GM19043 (cell line): ENCODE results near the gene TNFRSF1A.
A peak's percentile ranks its signal among the peaks of the same experiment; 100 is the strongest.
"Not testable (repeated sequence)": the region's sequence is repeated elsewhere in the genome, so short reads cannot be mapped to it uniquely, and the experiment has no call there.

Experiments used
- ATAC-seq: cut with Tn5 transposase; IDR thresholded peaks from one replicate; pipeline ENCODE4 v1.9.1; 2021; ENCODE audit warnings: low read depth; ENCODE audit not compliant: unreplicated experiment

The TNFRSF1A gene

DNA sequence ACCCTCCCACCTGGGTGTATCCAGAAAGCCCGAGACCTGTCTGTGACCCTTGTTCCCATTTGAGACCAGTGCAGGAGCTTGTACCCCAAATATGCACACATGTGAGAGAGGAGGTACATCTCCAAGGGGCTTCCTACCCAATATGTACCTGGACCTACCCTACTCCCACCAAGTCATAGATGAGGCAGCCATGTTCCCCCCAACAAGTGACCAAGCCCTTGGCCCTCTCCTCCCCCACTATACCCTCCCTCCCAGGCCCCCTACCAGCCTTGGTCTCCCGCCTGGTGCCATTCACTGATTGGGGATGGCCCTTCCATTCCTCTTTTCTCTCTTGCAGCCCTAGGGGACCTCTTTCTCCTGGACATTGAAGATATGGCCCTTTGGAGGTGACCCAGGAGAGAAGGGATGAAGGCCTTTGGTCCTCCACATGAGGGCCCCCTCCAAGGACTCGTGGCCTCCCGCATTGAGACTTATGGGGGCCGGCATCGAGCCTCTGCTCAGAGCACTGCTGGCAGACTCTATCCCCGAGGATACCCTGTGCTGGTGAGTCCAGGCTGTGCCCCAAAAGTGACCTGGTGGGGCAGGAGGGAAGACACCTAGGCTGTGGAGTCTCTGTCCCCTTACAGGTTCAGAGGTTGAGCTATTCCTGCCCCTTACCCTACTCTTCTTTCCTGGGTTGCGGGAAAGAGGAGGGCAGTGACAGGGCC, 29.9 kb downstream of the TNFRSF1A start:
- no peak for ATAC-seq

DNA sequence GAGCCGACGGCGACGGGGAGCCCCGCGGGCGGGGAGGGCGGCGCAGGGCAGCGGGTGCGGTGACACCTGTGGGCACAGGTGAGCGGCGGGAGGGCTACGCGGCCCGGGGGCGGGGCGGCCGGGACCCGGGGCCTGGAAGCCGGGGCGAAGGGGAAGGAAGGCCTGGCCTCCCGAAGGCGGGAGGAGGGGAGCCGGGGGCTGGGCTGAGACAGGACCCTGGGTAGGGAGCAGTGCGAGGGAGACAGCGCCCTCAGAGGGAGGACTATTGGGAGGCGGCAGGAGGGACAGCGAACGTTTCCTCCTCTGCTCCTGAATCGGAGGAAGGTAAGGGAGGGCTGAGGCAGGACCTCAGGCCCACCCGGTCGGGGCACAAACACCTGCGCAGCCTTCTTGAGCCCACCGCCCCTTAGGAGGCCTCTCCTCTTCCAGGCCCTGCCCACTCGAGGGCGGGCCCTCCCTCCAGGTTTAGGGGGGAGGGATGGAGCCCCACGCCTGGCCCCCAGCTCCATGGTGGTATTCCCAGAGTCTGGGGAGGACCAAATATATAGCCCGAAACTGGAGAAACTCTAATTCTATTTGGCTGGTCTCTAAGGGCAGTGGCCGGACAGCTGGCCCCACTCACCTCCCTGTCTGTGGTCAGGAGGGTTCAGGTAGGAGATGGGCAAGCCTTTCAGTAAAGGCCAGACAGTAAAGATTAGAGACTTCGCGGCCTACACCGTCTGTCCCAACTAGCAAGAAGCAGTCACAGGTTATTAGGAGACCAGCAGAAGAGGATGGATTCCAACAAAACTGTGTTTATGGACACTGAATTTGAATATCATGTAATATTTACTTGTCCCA, 30.9 kb downstream of the TNFRSF1A start:
- ATAC-seq: no peak

DNA sequence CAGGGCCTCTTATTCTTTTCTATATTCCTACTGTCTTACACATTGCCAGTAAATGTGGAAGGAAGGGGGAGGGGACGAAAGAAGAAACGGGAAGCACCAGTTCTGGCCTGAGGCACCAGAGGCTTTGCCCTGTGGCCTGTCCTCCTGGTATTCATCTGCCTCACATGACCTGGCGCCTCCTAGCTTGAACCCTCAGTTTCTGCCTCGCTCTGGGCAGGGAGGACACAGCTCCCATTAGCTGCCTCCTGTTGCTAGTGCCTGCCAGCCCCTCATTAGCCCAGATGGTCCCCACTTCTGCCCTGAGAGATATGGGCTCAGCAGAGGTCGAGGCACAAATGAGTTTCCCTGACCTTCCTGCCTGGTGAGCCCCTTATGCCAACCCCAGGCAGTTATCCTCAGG, 34.3 kb downstream of the TNFRSF1A start:
- ATAC-seq: no peak

DNA sequence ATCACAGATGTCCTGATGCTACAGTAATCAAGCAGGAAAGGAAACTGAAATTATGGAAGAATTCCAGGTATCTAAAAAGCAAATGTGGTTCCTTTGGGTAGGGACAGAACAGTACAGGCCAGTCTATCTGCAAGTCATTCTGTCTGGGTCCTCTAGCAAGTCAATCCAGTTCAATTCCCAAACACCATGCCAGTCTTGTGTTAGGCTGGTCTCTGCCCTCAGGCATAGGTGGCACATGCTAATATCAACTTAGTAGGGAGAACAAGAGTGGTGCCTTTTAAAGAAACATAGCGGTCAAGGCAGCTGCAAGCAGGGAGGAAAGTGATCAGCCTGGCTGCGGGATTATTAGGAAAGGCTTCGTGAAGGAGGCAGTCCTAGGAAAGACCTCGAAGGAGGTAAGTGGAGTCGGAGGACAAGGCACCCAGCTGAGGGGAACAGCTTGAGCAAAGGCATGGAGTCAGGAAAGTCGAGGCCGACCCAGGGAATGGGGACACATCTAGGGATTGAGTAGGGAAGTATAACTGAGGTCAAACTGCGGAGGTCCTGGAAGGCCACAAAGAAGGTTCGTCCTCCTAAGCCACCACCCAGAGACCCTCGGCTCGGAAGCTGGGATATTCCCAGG, 35.2 kb downstream of the TNFRSF1A start:
- no peak for ATAC-seq

DNA sequence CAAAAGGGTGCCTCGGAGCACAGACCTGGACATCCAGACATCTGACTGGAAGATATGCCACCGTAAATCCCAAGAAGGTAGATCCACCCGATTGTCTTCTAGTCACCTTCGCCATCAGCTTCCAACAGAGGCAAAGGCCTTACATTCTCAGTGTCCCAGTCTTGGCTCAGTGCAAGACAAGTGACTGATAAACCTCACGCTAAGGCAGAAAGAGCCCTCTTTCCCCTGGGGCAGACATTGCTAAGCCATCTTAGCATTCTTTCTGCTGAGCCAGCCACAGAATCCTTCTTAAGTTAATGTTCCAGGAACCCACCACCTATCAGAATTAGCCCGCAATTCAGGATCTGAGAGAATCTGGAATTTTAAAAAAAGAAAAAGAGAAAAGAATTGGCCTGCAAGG, 35.7 kb downstream of the TNFRSF1A start:
- no peak for ATAC-seq

DNA sequence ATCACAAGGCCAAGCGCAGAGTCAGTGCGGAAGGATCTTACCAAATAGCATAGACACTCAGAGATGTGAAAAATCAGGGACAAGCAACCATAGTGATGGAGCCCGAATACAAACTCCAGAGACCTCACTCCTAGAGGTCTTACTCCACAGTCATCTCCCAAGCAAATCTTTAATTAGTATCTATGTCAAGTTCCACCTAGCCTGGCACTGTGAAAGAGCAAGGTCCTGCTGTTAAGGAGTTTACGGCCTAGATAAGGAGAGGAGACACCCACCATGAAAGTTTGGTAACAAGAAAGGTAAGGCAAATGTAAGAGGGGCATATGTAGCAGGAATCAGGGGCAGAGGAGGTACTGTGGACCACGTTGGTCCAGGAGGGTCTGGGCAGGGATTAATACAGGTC, 38.8 kb downstream of the TNFRSF1A start:
- ATAC-seq: no peak

DNA sequence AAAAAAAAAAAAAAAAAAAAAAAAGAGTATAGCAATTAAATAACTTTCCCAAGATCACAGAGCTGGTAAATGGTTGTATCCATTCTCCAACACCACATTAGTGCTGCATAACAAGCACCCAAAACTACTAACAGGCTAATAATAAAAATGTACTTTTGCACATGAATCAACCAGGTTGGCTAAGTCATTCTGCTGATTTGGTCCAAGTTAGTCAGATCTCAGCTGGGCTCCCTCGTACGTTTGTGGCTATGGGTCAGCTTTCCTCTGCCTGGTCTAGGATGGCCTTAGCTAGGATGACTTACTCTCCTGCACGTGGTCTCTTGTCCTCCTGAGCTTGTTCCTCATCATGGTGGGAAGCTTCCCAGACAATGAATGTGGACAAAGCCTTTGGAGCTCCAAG, 39.3 kb downstream of the TNFRSF1A start:
- ATAC-seq: no peak

DNA sequence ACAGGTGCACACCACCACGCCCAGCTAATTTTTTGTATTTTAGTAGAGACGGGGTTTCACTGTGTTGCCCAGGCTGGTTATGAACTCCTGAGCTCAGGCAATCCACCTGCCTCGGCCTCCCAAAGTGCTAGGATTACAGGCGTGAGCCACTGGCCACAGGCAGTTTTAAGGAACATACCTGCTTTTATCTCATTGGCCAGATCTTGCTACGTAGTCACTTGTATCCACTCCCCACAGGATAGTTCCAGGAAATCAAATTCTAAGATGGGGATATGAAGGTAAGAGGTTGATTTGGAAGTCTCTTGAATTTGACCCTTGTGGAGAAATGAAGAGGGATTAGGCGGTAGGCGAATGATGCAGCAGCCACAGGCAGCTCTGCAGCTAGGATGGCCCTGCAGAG, 40.2 kb downstream of the TNFRSF1A start:
- ATAC-seq: no peak

DNA sequence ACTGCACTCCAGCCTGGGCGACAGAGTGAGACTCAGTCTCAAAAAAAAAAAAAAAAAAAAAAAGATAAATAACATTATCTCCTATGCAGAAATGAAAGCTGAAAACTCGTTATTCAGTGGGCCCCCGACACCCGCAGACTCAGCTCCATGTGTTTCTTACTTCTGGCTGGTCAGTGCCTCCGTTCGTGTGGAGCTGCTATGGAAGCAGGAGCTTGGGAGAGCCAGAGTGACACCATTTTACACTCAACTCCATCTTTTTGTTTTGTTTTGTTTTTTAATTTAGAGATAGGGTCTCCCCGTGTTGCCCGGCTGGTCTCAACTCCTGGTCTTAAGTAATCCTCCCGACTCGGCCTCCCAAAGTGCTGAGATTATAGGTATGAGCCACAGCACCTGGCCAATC, 44.7 kb downstream of the TNFRSF1A start:
- ATAC-seq: no peak

DNA sequence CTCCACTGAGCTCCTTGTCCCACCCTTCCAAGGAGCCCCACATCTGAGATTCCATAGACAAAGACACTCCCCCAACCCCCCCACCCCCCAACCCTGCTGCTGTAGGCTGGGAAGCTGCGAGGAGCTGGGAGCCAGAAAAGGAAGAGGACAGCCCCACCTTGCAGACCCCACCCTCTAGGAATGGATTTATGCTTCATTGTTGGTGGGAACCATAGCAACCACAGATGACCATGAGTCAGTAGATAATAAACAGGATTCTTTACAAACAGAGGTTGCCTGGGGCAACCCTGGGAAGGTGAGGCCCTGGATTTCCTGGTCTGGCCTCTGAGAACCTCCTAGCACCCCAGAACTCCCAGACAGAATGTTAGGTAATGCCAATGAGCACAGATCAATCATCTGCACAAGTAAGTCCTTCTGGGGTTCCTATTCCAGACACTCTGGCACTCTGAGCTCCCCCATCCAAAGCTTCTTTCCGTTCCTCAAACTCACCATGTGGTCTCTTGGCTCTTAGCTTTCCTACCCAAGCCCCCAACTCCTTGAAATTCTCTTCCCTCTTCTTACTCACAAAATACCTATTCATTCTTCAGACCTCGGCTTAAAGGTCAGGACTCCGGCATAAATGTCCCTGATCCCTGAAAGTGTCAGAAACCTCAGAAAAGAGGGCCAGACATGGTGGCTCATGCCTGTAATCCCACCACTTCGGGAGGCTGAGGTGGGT, 46.6 kb downstream of the TNFRSF1A start:
- ATAC-seq: no peak

DNA sequence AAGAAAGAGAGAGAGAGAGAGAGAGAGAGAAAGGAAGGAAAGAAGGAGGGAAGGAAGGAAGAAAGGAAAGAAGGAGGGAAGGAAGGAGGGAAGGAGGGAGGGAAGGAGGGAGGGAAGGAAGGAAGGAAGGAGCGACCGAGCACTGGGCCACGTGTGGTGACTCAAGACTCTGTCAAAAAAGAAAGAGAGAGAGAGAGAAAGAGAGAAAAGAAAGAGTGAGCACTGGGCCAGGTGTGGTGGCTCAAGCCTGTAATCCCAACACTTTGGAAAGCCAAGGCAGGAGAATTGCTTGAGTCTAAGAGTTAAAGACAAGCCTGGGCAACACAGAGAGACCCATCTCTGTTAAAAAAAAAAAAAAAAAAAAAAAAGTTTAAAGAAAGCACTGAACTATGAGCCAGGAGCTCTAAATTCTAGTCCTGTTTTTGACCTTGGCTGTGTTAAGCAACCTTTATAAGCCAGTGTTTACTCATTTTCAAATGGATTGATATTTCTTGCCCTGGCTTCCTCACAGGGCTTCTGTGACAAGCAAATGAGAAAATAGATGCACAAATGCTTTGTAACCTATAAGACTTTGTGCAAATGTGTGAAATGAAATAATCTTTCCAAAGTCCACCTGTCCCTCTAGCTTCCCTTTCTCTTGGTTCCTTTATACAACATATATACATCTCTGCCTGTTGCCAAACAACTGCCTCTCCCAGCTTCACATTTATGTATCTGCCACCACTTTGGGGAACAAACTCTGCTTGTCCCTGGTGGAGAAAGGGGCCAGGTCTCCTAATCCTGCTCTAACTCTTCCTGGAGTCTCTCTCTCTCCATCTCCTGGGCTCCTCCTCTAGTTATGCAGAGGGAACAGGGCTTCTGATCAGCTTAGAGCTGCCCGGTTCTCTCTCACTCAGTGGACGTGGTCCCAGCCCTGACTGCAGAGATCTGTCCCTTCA, 47.5 kb downstream of the TNFRSF1A start:
- ATAC-seq: no peak

DNA sequence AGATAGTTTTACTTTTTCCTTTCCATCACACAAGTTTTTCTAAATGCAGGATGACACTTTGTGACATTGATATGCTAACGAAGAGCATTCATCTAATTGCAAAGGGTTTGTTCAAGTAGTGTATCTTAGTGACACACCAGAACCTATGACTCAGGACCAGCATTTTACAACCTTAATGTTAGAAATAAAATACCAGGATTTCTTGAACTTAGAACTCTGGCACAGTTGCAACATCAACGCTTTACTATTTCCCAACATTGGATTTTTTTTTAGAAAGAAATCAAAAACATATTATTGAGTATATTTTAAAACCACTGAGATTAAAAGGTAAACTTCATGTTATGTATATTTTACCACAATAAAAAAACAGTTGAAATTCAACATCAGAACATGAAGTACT, 49.3 kb downstream of the TNFRSF1A start:
- no peak for ATAC-seq

DNA sequence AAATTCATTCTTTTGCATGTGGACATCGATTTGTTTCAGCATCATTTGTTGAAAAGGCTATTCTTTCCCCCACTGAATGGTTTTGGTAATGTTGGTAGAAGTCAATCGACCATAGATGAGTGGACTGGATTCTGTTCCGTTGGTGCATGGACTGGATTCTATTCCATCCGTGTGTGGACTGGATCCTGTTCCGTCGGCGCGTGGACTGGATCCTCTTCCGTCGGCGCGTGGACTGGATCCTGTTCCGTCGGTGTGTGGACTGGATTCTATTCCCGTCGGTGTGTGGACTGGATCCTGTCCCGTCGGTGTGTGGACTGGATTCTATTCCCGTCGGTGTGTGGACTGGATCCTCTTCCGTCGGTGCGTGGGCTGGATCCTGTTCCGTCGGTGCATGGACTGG, 52.0 kb downstream of the TNFRSF1A start:
- not testable (repeated sequence) for ATAC-seq

DNA sequence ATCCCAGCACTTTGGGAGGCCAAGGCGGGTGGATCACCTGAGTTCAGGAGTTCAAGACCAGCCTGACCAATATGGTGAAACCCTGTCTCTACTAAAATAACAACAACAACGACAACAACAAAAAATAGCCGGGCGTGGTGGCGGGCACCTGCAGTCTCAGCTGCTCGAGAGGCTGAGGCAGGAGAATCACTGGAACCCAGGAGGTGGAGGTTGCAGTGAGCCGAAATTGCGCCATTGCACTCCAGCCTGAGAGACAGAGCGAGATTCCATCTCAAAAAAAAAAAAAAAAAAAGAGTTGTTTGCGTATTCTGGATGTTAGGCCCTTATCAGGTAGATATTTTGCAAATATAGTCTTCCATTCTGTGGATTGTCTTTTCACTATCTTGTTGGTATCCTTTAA, 52.8 kb downstream of the TNFRSF1A start:
- not testable (repeated sequence) for ATAC-seq

DNA sequence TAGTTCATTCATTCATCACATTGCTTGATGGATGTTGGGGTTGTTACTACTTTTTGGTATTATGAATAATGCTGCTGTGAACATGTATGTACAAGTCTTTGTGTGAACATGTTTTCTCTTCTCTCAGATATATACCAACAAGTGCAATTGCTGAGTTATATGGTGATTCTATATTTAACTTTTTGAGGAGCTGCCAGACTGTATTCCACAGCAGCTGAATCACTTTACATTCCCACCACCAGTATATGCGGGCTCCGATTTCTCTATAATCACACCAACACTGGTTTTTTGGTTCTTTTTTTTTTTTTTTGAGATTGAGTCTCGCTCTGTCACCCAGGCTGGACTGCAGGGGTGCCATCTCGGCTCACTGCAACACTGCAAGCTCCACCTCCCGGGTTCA, 53.6 kb downstream of the TNFRSF1A start:
- no peak for ATAC-seq

DNA sequence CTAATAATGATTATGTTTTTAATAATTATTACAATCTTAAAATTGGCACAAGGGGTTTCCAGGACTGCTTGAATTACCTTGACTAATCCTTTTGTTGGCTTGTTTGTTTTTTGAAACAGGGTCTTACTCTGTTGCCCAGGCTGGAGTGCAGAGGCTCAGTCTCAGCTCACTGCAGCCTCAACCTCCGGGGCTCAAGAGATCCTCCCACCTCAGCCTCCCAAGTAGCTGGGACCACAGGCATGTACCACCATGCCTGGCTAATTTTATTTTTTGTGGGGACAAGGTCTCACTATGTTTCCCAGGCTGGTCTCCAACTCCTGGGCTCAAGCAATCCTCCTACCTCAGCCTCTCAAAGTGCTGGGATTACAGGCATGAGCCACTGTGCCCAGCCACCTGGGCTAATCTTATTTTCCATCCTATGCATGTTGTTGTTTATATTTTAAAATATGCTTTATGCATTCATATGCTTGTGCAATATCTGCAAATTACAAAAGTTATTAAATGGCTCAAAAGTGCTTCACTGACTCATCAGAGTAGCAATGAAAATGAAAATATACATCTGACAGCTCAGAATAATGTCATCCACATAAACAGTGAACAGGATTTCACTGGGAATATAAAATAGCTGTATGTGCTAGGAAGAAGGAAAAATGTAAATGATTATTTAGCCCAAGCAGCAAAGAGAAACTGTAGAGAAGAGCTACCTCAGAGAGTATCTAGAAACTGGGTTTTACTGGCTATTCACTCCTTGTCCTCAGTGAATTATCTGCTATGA, 56.2 kb downstream of the TNFRSF1A start:
- no peak for ATAC-seq

DNA sequence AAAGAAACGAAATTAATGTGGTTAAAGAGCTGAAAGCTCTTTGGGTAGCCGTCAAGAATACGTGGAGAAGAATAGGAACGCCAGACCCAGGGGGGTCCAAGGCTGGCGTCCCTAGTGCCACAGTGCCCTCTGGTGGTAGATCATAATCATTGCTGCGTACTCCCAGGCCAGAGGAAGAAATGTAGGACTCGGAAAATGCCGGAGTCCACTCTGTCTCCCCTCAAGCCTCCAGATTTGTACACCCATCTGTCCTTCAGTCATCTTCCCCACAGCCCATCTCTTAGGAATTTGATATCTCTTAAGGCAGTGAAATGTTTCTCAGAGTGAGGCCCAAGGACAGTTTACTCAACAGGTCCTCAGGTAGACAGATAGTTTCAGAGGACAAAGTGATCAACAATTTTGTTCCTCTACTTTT, 56.8 kb downstream of the TNFRSF1A start:
- ATAC-seq: peak; percentile 55

DNA sequence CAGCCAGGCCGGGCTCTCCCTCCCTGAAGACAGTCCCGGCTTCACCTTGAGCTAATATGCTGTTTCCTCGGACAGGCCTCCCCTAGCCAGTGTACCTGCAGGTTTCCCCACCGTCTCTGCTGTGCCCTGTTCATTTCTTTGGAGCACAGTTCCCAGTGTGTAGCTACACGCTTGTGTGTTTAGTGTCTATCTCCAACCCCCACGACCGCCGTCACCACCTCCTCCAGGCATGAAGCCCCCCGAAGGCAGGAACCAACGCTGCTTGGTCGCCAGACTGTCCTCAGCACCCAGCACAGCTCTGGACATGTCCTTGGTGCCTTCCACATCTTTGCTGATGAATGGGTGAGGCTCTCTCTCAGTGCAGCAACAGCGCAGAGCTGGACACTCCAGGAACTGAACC, 57.6 kb downstream of the TNFRSF1A start:
- no peak for ATAC-seq

DNA sequence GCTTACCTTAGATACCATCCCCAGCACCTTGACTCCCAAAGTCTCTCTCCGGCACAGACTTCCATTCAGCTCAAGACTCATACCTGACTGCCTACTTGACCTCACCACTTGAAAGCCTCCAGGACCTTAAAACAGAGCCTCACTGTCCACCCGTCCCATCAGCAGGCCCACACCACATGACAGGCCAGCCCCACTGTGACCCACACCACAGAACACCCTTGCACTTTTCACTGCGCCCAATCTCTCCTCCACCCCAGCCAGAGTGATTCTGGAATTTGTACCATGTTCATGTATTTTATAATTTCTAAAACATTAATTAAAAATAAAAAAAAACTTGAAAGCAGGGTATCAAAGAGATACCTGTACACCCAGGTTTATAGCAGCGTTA, 59.4 kb downstream of the TNFRSF1A start:
- no peak for ATAC-seq
